TTC549 (cell line): ENCODE results near the gene CELSR1.

Source experiments
- FAIRE-seq: peaks from 2 replicates; lab custom pipeline; 2012; peaks lifted over from hg19 to GRCh38; lab: Jason Lieb, UNC

Gene CELSR1

DNA sequence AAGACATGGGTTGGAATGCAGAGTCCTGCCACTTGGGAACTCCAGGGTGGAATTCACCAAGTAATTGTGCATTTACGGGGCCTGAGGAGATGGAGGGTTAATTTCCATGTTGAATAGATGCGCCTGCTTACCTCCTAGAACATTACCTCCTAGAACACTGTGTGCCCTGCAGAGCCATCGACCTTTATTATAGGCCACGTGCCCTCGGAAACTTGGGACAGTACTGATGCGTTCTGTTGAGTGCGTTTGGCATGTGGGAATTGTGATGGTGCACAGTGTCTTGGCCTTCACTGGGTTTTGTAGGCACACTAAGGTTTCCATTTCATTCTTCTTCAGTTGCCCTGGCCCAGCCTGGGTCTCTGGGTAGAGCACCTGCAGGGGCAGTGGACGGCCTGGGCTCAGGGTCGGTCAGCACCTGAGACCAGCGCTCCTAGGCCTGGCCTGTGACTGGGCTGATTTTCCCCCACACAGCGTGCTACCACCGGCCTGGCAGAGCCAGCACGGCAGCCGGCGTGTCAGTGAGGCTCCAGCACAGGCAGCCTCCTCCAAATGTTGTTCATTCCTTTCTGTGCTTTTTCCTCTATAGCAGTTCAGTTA, 189.2 kb downstream of the CELSR1 start:
- no peak for FAIRE-seq

DNA sequence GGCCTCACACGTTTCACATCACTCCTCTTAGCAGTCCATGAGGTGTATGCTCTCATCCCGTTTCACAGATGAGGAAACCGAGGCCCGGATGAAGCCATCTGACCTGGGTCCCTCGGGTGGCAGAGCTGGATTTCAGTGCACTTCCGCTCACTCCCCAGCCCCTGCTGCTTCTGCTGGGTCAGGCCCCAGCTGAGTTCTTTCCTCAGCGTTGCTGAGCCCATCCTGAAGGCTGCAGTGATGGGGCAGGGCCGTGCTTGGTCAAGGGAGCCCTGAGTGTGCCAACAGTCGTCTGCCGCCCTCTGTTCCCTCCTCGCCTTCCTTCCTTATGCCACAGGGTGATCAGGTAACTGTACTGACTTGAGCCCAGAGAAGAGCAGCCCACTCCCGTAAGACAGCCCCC, 189.8 kb downstream of the CELSR1 start:
- FAIRE-seq, result no peak

DNA sequence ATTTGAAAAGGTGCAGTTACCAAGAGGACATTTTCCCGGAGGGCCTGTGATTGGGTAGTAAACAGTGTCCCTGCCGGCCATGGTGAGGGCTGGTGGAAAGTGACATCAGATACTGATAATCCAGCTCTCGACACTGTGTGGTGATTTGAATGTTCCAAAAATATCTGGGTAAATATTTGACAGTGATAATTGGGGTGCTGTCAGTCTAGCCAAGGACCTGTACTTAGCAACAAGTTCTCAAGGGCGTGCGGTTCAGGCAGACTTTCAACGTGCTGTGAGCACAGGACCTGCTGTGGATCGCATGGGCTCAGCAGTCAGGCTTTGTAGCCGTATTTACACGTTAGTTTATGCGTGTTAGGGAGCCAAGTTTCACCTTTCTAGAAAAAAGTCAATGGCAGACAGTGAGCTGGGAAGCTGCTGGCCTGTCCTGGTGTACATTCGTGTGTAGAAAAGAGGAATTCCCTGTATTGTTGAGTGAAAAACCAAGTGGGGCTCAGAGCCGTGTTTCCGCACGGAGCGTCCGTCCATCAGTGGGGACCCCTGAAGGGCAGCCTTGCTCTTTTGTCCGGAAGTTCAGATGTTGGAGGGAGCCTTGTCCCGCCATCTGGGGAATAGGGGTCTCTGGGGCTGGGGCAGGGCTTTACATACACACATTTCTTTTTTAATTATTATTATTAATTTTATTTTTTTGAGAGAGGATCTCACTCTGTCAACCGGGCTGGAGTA, 190.6 kb downstream of the CELSR1 start:
- no peak for FAIRE-seq

DNA sequence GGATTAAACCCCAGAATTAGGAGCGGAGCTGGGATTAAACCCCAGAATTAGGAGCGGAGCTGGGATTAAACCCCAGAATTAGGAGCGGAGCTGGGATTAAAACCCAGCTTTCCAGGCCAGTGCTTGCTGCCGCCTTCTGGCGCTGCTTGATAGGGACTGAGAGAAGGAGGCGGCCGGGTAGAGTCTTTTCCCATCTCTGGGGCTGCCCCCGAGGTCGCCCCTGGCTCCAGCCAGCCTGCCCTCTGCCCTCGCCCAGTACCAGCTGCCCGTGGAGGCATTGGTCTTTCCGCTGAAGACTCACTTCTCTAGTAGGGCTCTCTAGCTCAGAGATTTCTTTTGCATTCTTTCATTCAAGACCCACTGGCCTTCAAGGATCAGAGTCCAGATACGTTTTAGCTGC, 196.7 kb downstream of the CELSR1 start:
- no peak for FAIRE-seq

DNA sequence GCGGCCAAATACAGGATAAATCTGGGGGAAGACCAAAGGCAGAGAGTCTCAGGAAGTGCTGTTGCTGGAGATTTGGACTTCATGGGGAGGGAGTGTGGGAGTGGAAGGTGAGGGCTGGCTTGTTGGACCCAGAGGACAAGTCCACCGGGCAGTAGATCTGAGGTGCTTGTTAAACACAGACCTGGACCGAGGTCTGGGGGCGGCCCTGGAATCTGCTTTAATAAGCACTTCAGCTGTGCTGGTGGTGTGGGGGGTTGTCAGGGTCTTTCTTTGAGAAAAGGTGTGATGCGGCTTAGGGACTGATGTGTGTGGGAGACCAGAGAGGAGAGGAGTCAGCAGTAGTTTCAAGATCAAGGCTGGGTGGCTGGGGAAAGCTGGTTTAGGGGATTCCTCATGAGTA, 197.5 kb downstream of the CELSR1 start:
- no peak for FAIRE-seq

DNA sequence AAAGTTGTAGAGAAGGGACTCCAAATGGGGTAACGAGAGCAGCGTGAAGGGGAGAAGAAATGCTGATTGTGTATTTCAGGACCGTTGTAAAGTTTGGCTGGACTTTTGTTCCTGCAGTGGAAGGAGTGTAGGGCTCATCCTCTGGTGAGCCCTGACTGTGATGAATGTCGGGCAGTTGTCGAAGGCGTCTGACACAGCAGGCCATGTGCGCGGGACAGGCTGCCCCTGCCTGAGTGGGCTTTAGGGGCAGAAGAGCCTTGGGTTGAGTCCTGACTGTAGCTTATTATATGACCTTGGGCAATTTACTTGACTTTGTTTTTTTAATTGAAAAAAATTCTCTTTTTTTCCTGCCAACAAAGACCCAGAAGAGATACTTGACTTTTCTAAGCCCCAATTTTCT, 198.8 kb downstream of the CELSR1 start:
- no peak for FAIRE-seq

DNA sequence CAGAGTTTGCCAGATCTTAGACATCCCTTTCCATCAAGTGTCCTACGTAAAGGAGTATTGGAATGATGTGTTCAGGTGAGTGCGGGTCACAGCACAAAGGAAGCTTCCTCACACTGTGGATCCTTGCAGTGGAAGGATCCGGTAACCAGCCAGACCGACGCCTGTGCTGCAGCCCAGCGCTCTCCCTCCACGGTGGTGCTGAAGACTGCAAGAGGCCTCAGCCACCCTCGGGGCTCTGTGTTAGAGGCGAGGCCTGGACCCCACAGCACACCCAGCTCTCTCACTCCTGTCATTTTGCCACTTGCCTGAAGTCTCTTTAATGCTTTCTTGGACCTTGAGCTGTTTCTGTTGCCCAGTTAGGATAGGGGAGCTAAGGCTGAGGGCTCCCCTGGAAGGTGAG, 199.6 kb downstream of the CELSR1 start:
- no peak for FAIRE-seq

DNA sequence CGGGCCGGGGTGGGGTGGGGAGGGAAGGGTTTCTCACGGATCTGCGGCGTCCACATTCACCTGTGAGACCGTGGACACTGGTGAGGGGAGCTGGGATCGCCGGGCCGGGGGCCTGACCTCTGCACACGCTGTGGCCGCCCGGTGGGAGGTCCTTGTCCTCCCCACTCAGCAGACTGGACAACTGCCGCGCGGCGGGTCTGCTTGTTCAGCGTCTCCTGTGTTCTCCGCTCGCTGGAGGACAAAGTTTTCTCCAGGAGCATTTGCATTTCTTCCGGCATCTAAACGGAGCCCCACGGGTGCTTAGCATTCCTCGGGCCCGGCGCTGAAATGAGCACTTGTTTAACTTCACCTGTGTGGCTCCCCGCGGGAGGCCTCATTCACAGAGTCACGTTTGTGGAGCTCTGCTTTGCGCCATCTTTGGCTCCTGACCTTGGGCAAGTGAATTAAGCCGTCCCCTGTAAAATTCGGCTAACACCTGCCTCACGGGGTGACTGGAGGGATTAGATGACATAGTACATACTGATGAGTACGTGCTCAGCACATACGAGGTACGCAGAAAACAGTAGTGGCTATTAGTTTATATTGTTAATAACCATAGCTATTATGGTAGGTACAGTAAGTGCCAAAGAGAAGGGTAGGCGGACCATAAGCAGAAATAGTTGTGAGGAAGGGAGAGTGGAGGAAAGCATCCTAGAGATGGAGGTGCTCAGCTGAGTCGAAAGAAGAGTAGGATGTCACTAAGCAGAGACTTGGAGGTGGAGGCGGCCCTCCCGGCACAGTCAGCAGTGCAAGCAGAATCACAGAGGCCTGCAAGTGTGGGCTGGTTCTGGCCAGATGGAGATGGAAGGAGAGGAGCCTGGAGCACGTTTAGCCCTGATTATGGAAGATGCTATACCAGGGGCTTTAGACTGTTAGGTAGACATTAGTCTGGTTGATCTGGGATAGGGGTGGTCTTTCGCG, 201.0 kb downstream of the CELSR1 start:
- FAIRE-seq, result no peak

DNA sequence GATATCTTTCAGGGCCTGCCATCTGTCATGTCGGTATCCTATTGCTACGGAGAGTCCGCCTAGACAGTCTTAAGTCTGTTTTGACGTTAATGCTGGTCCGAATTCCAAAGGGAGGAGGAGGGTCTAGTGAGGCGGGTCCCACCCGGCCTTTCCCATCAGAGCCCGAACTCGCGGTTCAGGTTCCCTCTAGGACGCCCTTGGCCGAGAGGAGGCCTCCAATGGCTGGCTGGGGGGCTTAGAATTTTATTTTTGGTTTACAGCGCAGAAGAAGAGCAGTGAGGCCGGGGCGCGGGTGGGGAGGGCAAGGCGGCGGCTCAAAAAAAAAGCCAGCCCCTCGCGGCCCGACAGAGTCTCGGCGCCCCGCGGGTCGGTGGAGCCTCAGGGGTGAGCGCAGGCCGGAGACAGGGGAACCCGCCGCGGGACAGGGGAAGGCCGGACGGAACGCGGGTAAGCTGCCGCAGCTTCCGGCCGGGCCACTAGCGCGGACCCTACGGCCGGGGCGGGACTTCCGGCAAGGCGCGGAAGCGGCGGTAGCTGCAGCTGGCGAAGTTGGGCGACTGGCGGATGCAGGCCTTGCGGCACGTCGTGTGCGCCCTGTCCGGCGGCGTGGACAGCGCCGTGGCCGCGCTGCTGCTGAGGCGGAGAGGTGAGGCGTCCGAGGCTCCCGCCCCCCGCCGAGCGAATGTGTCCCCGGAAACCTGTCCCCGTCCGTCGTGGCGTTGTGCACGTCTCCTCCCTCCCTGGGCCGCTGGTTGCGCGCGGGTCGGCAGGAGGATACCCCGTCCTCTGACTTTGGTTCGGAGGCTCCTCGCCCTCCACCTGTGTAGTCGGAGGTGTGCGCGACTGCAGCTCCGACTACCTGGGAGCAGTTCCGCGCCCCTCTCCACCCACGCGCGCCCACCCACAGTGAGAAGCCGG, 202.0 kb downstream of the CELSR1 start, which contains the start of gene TRMU:
TRMU (plus strand) TSS at position 514 of the 918 bp plus-strand sequence; CDS start at position 565, 51 bp downstream.
- FAIRE-seq, result no peak

DNA sequence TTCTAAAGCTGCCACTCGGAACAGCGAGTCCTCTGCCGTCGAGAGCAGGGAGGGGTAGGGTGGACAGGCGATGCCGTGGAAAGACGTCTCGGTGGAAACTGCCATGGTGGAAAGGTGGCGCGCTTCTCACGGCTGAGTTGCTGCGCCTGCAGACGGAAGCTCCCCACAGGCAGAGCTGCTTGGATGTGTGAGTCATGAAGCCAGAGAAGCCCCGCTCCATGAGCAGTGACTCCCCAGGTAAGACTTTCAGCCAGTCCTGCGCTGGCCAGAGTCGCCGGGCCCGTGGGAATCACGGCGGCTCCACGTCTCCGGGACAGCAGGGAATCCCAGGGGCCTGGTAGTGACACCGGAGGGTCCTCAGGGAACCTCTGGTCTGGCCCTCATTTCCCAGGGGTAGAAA, 205.9 kb downstream of the CELSR1 start:
- FAIRE-seq, result no peak

DNA sequence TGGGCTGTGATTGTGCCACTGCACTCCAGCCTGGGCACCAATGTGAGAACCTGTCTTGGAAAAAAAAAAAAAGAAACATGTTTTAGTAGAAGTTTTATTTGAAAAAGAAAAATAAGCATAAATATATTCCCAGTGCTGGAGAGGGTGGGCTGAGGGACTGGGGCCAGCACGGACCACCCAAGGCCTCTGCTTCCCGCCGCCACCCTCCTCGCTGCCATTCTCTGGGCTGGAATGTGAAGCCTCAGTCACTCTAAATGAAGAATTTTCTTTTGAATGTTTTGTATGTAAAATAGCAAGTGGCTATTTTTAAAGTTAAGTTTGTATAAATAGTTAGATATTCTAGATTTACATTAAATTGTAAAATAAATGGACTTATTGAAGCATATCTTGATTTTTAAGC, 207.0 kb downstream of the CELSR1 start:
- no peak for FAIRE-seq

DNA sequence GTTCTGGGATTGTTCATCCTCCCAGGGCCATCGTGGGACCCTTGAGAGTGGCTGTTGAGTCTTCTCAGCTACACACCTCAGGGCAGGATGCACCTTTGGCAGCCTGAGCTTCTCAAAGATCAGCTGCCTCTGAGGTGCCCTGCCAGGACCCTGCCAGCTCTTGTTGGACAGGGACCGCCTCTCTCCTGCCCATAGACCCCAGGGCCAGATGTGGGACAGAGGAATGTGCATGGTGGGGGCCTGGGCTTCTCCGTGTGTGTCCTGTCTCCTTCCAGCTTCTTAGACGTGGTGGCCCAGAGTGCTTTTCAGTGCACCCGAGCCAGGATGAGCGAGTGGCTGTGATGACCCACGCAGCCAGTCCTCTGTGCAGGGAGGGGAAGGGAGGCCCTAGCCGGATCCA, 207.8 kb downstream of the CELSR1 start:
- FAIRE-seq, result no peak

DNA sequence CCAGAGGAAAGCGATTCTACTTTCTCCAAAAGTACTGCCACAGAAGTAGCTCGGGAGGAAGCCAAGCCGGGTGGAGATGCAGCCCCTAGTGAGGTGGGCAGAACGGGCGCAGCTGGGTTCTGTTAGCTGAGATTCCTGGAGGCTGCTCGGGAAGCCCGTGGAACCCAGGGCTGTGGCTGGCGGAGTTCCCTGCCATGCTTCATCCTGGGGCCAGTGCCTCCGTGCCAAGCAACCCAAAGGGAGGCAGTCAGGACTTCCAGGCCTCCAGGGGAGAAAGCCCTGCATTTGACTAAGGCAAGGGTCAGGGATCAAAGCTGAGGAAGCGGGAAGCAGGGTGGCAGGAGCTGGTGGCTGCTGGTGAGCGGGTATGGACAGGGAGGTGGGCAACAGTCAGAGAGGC, 208.6 kb downstream of the CELSR1 start:
- FAIRE-seq, result no peak

DNA sequence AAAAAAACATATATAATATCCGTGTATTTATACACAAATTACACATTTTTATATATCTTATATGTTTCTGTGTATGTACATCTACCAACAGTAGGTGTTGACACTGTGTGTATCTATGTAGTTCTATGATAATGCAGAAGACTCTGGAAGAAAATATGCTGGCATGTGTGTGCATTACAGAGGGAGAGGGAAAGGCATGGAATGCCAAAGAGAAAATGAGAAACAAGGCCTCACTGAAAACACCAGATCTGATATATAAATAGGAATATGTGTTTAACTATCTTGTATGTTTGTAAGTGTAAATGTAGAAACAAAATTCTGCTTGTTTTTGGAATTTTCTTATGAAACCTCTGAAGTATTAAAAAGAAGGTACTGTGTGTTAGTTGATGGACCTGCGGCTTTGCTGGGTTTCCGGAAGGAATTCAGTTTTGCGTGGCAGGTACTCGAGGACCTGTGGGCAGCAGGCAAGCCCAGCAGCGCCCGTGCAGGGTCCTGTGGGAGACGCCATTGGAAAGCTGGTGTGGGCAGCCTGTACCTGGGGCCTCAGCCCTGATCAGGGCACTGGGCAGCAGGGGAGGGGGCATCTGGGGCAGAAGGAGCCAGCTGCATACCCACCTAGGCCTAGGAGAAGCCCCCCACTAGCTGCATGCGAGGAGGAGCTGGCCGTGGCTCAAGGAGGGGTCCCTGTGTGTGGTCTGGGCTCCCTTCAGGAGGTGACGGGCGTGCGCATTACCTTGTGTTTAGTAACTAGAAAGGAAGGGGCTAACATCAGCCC, 209.5 kb downstream of the CELSR1 start:
- FAIRE-seq, result no peak

DNA sequence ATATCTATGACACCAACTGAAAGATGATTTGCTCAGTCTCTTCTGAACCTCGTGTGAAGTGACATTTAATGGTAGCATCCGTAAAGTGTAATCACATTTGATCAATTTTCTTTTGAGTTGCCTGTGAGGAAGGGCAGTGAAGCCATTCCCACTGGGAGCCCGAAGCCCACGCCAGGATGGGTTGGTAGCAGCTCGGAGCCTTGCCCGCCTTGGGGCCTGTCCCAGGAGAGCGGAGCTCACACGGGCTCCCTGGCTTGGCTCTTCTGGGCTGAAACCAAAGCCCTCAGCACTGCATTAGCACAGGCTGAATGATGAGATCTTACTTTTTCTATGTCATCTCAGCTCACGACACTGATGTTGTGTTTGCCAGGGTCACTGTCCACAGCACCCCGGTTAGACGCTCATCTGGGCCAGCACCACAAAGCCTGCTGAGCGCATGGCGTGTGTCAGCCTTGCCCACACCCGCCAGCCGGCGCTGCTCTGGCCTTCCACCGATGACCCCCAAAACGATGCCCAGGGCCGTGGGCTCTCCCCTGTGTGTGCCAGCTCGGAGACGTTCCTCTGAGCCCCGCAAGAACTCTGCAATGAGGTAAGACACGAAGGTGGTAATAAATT, 211.2 kb downstream of the CELSR1 start:
- no peak for FAIRE-seq

DNA sequence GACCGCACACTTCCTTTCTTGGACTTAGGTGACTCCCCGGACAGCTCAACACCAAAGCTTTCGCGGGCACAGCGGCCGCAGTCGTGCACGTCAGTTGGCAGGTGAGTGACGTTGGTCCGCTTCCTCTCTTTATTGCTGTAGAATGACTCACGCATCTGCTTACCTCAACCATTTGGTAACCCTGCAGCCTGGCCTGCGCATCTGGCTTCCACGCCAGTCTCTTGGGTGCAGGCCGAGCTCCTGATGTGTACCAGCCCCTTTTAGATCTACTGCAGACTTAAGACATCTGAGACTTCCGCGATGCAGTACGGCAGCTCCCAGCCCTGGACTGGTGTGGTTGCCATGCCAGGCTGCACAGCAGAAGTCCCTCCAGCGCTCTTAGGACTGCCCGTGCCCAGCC, 214.3 kb downstream of the CELSR1 start:
- no peak for FAIRE-seq

DNA sequence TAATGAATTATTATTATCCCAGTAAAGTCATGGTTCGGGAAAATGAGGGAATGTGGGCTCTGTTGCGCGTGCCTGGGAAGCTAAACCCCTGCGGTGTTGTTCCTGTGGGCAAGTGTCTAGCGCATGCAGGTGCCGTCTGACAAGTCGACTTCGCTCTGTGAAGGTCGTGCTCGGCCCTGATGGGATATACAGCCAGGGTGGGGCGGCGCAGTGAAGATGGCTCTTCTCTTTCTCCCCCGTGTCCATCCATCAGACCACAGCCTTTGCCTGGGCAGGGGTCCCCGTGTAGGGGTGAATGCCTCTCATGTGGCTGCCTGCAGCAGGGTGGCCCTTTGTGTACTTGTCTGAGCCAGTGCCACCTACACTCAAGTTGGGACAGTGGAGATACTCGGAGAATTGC, 214.7 kb downstream of the CELSR1 start:
- no peak for FAIRE-seq

DNA sequence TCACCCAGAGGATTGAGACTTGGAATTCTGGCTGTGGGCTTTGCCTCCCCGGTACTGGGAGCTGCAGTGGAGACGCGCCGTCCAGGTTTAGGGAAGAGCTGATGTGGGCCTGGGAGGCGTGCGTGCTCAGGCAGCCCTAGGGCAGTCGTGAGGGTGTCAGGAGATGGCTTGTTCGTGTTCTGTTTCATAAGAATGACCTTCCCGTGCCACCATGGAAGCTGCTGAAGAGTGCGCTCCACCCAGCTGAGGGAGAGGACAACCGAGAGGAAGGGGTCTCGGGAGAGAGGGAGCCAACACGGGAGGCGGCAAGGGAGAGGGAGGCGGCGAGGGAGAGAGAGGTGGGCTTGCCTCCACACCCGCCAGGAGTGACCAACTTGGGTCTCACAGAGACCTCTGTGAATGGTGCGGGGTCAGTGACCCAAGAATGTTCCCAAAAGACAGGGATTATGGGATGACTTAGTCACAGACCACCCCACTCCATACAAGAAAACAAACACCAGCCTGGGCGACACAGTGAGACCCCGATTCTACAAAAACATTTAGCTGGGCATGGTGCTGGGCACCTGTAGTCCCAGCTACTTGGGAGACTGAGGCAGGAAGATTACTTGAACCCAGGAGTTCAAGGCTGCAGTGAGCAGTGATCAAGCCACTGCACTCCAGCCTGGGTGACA, 216.6 kb downstream of the CELSR1 start:
- no peak for FAIRE-seq

DNA sequence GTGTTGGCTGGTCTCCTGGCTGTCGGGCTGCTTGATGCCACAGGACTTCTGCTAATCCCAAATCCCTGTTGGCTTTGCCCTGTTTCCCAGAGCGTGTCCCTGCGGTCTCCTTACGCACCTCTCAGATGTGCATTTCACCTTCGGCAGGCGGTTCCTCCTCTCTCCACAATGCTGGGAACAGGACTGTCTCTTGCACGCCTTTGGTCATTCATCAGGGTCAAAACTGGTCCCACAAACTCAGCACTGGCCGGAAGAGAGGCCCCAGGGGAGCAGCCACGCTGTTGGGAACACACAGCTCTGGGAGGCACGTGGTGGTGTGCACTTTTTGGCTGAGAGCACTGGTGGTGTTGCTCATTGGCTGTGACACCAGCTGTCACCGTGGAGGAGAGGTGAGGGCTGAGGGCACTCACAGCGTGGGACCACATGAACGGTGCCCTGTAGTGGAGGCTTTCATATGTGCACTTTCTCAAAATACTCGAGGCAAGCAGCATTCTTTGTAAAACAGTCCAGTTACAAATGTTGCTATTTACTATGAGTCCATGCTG, 217.2 kb downstream of the CELSR1 start:
- FAIRE-seq, result no peak

DNA sequence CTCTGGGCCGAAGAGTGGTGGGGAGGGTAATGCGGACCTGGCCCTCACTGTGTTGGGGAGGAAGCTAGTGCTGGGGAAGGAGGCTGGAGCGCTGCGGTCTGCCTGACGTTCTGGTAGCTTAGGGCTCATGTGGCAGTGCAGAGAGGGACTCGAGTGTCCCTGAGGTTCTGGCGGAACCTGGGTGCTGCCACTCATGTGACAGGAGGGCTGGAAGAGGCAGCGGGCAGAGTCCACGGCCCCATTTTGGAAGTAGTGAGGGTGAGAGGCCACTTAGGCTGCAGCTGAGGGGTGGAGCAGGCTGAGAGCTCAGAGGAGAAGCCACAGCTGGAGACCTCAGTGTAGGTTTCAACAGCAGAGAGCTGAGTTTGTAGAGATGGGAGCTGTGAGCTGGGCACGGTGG, 218.1 kb downstream of the CELSR1 start:
- FAIRE-seq, result no peak
